Measurements from ENCODE around the gene MAPKAPK3. TPM values are rescaled to one million over a fixed set of nuclear protein-coding genes. Genes with fewer than 3 reads are reported as not detected.

MAPKAPK3 gene
- total and polyA plus RNA-seq, 2 donors from 2014 or later: 68.0 to 75.8 TPM

- Histone ChIP-seq H3K4me1 (ENCODE audit: control insufficient read depth in 2 of 3, insufficient read depth in 2 of 3, low read depth in 1 of 3, low read length in 3 of 3) (peaks cover 0 to 3% (median 0%) of the 10 kb centered on the region in 3 donors), H3K4me3 (ENCODE audit: low read length in 3 of 3) (no peak overlapping the region), H3K27me3 (ENCODE audit: control insufficient read depth, insufficient read depth, low read length) (peaks cover 3% of the 10 kb centered on the region), H3K9me3 (ENCODE audit: control insufficient read depth in 2 of 3, insufficient read depth in 1 of 3, low read length in 3 of 3) (no peaks in the 10 kb centered on the region), H3K27ac (ENCODE audit: low read depth in 2 of 2, low read length in 2 of 2) (no peak overlapping the region), H3K9ac (ENCODE audit: low read length in 3 of 3) (no peak overlapping the region), H3K36me3 (ENCODE audit: control insufficient read depth in 2 of 3, insufficient read depth in 3 of 3, low read length in 3 of 3) (no peaks in the 10 kb centered on the region)
- no peak for FAIRE-seq
- intact Hi-C loops (cut with DNase I): no loop called here
- no peak for DNase-seq
- TF ChIP-seq, protein P1, sequence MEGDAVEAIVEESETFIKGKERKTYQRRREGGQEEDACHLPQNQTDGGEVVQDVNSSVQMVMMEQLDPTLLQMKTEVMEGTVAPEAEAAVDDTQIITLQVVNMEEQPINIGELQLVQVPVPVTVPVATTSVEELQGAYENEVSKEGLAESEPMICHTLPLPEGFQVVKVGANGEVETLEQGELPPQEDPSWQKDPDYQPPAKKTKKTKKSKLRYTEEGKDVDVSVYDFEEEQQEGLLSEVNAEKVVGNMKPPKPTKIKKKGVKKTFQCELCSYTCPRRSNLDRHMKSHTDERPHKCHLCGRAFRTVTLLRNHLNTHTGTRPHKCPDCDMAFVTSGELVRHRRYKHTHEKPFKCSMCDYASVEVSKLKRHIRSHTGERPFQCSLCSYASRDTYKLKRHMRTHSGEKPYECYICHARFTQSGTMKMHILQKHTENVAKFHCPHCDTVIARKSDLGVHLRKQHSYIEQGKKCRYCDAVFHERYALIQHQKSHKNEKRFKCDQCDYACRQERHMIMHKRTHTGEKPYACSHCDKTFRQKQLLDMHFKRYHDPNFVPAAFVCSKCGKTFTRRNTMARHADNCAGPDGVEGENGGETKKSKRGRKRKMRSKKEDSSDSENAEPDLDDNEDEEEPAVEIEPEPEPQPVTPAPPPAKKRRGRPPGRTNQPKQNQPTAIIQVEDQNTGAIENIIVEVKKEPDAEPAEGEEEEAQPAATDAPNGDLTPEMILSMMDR (IDR thresholded peaks at IDR 0.05; ENCODE audit: borderline replicate concordance, extremely low read depth, insufficient read depth): no peak
Observed at GRCh38 chr3:50666837-50667236, 49.9 kb downstream of the MAPKAPK3 start.

DNA sequence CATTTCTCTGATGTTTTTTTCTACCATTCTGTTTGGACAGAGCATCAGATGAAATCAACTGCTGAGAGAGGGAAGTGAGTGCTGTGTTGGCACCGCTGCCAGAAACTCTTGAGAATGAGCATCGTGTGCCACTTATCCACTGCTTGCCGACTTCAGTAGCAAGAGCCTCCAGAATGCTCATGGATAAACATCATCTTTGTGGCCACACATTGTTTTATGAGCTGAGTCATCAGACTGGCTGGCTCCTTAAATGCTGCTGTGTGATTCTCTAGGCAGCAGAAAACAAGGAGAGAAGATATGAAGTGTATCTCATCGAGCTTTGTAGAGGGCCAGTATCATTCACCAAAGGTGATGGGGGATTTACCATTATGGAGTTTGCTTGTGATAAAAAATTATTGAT lies 54.4 kb downstream of the MAPKAPK3 start:
- Histone ChIP-seq H3K27ac (ENCODE audit: low read depth in 2 of 2, low read length in 2 of 2) (no peak overlapping the region), H3K27me3 (ENCODE audit: control insufficient read depth, insufficient read depth, low read length) (peaks cover 25% of the 10 kb centered on the region), H3K9ac (ENCODE audit: low read length in 3 of 3) (no peak overlapping the region), H3K36me3 (ENCODE audit: control insufficient read depth in 2 of 3, insufficient read depth in 3 of 3, low read length in 3 of 3) (no peaks in the 10 kb centered on the region), H3K4me3 (ENCODE audit: low read length in 3 of 3) (no peak overlapping the region), H3K9me3 (ENCODE audit: control insufficient read depth in 2 of 3, insufficient read depth in 1 of 3, low read length in 3 of 3) (no peaks in the 10 kb centered on the region), H3K4me1 (ENCODE audit: control insufficient read depth in 2 of 3, insufficient read depth in 2 of 3, low read depth in 1 of 3, low read length in 3 of 3) (no peaks in the 10 kb centered on the region)
- intact Hi-C loops (cut with DNase I): no loop called here
- TF ChIP-seq, protein P1 (IDR thresholded peaks at IDR 0.05; ENCODE audit: borderline replicate concordance, extremely low read depth, insufficient read depth): no peak
- FAIRE-seq (no peak), DNase-seq (no peak)

DNA sequence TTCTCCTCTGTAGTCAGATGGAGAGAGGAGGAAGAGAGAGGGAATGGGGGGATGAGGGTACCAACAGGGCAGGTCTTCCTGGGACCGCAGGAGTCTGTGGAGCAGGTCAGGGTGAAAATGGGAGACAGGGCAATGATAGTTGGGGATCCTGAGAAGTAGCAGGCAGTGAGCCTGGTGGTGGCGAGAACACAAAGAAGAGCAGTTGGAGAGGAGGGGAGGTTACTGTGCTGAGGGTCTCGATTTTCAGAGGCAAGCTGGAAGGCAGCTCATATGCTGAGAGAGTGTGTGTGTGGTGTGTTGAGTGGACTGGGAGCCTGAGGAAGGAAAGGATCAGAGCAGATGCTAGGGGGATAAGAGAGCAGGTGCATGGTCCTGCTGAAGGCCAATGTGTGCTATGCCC lies 55.7 kb downstream of the MAPKAPK3 start:
- DNase-seq: no peak
- no peak overlapping the region for H3K9ac ChIP-seq (ENCODE audit: low read length in 3 of 3)
- TF ChIP-seq, protein P1 (IDR thresholded peaks at IDR 0.05; ENCODE audit: borderline replicate concordance, extremely low read depth, insufficient read depth): no peak
- H3K27ac ChIP-seq (ENCODE audit: low read depth in 2 of 2, low read length in 2 of 2): no peak overlapping the region
- H3K4me1 ChIP-seq (ENCODE audit: control insufficient read depth in 2 of 3, insufficient read depth in 2 of 3, low read depth in 1 of 3, low read length in 3 of 3): no peaks in the 10 kb centered on the region
- H3K9me3 ChIP-seq (ENCODE audit: control insufficient read depth in 2 of 3, insufficient read depth in 1 of 3, low read length in 3 of 3): no peaks in the 10 kb centered on the region
- H3K27me3 ChIP-seq (ENCODE audit: control insufficient read depth, insufficient read depth, low read length): peaks cover 34% of the 10 kb centered on the region
- intact Hi-C loops (cut with DNase I): no loop called here
- no peak for FAIRE-seq
- no peaks in the 10 kb centered on the region for H3K36me3 ChIP-seq (ENCODE audit: control insufficient read depth in 2 of 3, insufficient read depth in 3 of 3, low read length in 3 of 3)
- no peak overlapping the region for H3K4me3 ChIP-seq (ENCODE audit: low read length in 3 of 3)

- no peaks in the 10 kb centered on the region for H3K4me1 ChIP-seq (ENCODE audit: control insufficient read depth in 2 of 3, insufficient read depth in 2 of 3, low read depth in 1 of 3, low read length in 3 of 3)
- no peak overlapping the region for H3K27ac ChIP-seq (ENCODE audit: low read depth in 2 of 2, low read length in 2 of 2)
- TF ChIP-seq, protein P1 (IDR thresholded peaks at IDR 0.05; ENCODE audit: borderline replicate concordance, extremely low read depth, insufficient read depth): no peak
- intact Hi-C loops (cut with DNase I): no loop called here
- H3K36me3 ChIP-seq (ENCODE audit: control insufficient read depth in 2 of 3, insufficient read depth in 3 of 3, low read length in 3 of 3): no peaks in the 10 kb centered on the region
- peaks cover 36% of the 10 kb centered on the region for H3K27me3 ChIP-seq (ENCODE audit: control insufficient read depth, insufficient read depth, low read length)
- no peaks in the 10 kb centered on the region for H3K9me3 ChIP-seq (ENCODE audit: control insufficient read depth in 2 of 3, insufficient read depth in 1 of 3, low read length in 3 of 3)
- FAIRE-seq (no peak), DNase-seq (no peak)
- H3K9ac ChIP-seq (ENCODE audit: low read length in 3 of 3): no peak overlapping the region
- H3K4me3 ChIP-seq (ENCODE audit: low read length in 3 of 3): no peak overlapping the region
Observed at GRCh38 chr3:50673931-50674330, 57.0 kb downstream of the MAPKAPK3 start.

Data from kidney (tissue), 14 donors.